GM12872 (cell line): ENCODE results near the gene ITPRIPL1.

Source experiments
- CTCF ChIP-seq: IDR thresholded peaks from 3 replicates; pipeline ENCODE4 v1.5.1; 2011; ENCODE audit warnings: low read depth, mild to moderate bottlenecking, low read length, moderate library complexity; ENCODE audit not compliant: insufficient read depth

ITPRIPL1 gene, protein sequence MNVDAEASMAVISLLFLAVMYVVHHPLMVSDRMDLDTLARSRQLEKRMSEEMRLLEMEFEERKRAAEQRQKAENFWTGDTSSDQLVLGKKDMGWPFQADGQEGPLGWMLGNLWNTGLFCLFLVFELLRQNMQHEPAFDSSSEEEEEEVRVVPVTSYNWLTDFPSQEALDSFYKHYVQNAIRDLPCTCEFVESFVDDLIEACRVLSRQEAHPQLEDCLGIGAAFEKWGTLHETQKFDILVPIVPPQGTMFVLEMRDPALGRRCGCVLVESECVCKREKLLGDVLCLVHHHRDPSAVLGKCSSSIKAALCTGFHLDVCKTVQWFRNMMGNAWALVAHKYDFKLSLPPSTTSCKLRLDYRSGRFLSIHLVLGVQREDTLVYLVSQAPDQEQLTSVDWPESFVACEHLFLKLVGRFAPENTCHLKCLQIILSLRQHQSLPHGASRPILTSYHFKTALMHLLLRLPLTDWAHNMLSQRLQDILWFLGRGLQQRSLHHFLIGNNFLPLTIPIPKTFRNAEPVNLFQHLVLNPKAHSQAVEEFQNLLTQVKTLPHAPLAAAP

GRCh38 chr2:96325041-96325883, at the start of gene ITPRIPL1:
Gene ITPRIPL1 (plus strand): TSS chr2:96325317. CDS start chr2:96325840, 523 bp downstream.
- TF ChIP-seq CTCF = no peak

DNA sequence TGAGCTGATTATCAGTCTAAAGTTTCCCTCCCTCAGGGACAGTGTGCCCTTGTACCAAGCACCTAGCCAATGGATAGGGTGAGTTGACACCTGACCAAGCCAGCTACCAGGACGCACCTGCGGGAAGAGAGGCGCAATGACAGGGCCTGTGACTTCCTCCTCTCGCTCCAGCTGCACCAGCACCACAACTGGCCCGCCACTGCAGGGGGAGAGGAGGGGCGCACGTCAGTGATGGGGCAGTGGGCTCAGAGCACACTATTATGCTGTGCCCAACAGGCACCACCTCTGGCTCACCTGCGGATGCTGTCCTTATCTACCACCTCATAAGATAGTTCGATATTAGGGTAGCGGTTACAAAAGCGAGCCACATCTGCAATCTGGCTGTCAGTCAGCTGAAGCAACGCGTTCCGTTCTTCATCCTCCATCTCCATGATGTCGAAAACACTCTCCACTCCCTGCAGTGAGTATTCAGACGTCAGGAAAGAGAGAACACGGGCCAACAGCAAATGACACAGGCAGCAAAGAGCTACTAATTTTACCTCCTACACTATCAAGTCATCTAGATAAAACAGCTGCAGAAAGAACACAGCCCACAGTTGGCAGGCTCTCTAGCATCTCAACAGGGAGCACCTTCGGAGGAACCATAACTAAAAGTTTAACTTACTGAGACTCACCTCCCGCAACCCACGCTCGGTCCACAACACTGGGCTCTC, 48.2 kb upstream of the ITPRIPL1 start:
- no peak for TF ChIP-seq CTCF

DNA sequence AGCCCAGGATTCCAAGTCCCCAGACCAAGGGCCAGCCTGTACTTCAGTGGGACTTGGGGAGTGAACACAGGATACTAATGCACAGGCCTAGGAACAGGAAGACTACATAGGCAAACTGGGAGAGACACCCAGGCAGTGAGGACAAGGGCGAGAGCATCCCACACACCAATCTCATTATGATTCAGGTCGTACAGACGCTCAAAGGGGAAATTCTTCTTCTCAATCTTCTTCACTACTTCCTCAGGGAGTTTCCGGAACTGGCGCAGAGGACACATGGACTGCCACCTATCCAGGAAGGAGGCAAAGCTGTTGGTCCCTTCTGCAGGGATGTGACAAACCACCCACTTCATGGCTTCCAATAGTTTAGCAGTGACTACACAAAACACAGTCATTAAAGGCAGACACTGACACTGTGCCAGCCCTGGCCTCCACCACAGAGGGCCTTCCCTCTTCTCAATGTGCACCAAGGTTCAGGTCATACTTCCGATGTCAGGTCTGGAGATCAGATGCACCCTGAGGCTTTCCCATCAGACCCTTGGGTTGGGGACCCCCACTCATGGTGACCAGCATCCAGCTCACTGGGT, 37.8 kb upstream of the ITPRIPL1 start:
- TF ChIP-seq CTCF = no peak

DNA sequence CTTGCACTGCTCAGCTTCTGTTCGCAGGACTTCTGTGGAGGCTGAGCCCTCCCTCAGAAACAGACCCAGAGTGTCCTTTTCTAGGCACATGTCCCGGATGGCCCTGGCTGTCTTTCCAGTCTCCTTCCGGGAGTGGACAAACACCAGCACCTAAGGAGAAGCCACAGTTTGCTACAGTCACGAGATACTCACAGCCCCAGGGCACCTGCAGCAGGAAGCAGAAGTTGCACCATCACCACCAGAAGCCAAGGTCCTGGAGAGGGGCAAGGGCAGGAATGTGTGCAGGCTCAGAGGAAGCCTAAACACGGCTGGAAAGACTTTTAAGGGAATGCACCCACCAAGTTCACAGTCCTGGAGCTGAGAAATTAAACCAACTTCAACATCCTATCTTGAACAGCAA, 33.4 kb upstream of the ITPRIPL1 start:
- no peak for TF ChIP-seq CTCF

GRCh38 chr2:96296925-96297324, 28.2 kb upstream of the ITPRIPL1 start:
- TF ChIP-seq CTCF = no peak

- no peak for TF ChIP-seq CTCF
Observed at GRCh38 chr2:96301865-96302264, 23.3 kb upstream of the ITPRIPL1 start.
